A549 (cell line): Measurements from ENCODE around the gene ZNF469. TPM values are rescaled to one million over a fixed set of nuclear protein-coding genes. Genes with fewer than 3 reads are reported as not detected.

Source experiments
- ATAC-seq, 2 experiments: fragments of 200-7000 bp in 1 of 2; fragments of >200 bp in 1 of 2; cut with Nextera tagmentation in 1 of 2; cut with Tn5 transposase in 1 of 2; 3 replicates each; pipeline versions ENCODE4 v1.8.0 to v1.9.1; 2018 to 2020; ENCODE audit warnings: mild to moderate bottlenecking in 1 of 2, moderate library complexity in 1 of 2
- CTCF ChIA-PET: fragments of 300-600 bp; sonication (Branson Sonifier 250); formaldehyde crosslinking; extraction: SDS; loops from one replicate; lab custom pipeline; 2021; ENCODE audit warnings: antibody characterized with exemption, inconsistent platforms; lab: Yijun Ruan, JAX
- POLR2A ChIA-PET: fragments of 350-600 bp; formaldehyde crosslinking; extraction: SDS; loops from one replicate; lab custom pipeline; 2021; ENCODE audit warnings: antibody characterized with exemption, inconsistent platforms; lab: Yijun Ruan, JAX
- DNase-seq, 2 experiments: peaks; one replicate each; pipeline versions ENCODE4 v3.0.0 to v3.0.0-alpha.2; 2011 to 2016; ENCODE audit warnings: low read depth in 1 of 2, low spot score in 1 of 2
- FAIRE-seq: peaks from 2 replicates; lab custom pipeline; 2011; peaks lifted over from hg19 to GRCh38; lab: Jason Lieb, UNC
- H3K27ac ChIP-seq, 2 experiments: fragments of >200 bp; sonication (Bioruptor Twin); formaldehyde crosslinking; 3 replicates each; pipeline ENCODE4 v1.5.1; 2016 to 2017
- H3K4me1 ChIP-seq: fragments of >200 bp; sonication (Bioruptor Twin); formaldehyde crosslinking; 3 replicates; pipeline ENCODE4 v1.6.1; 2016
- H3K4me2 ChIP-seq: fragments of >200 bp; sonication (Bioruptor Twin); formaldehyde crosslinking; 3 replicates; pipeline ENCODE4 v1.6.1; 2016
- H3K4me3 ChIP-seq: fragments of >200 bp; sonication (Bioruptor Twin); formaldehyde crosslinking; 3 replicates; pipeline ENCODE4 v1.5.1; 2016
- H3K9me3 ChIP-seq: fragments of >200 bp; sonication (Bioruptor Twin); formaldehyde crosslinking; 3 replicates; pipeline ENCODE4 v1.6.1; 2016
- ATOH8 ChIP-seq: fragments of 250-450 bp; sonication (Bioruptor Pico); IDR thresholded peaks from 2 replicates; pipeline ENCODE4 v1.5.0; 2020; ENCODE audit warnings: low read depth, mild to moderate bottlenecking, moderate library complexity
- CBX8 ChIP-seq: fragments of 200-600 bp; sonication (generic); IDR thresholded peaks from 2 replicates; pipeline ENCODE4 v1.6.1; 2016
- EP300 ChIP-seq, 2 experiments: fragments of >200 bp; sonication (Bioruptor Twin); formaldehyde crosslinking; IDR thresholded peaks; 2 replicates in 1 of 2; 3 replicates in 1 of 2; pipeline ENCODE4 v1.6.1; 2016 to 2017
- FOXS1 ChIP-seq: fragments of 250-450 bp; sonication (Bioruptor Pico); IDR thresholded peaks from 2 replicates; pipeline ENCODE4 v1.5.0; 2020; ENCODE audit warnings: mild to moderate bottlenecking, moderate library complexity
- GATA3 ChIP-seq: IDR thresholded peaks from 2 replicates; pipeline ENCODE4 v1.6.1; 2012; ENCODE audit warnings: borderline replicate concordance
- HES2 ChIP-seq: fragments of >200 bp; sonication (Bioruptor Twin); formaldehyde crosslinking; IDR thresholded peaks from 2 replicates; pipeline ENCODE4 v1.6.1; 2016
- HMGXB4 ChIP-seq: fragments of 250-450 bp; sonication (Bioruptor Pico); IDR thresholded peaks from 2 replicates; pipeline ENCODE4 v1.5.0; 2021; ENCODE audit warnings: mild to moderate bottlenecking, moderate library complexity, borderline replicate concordance
- HOXA7 ChIP-seq: fragments of 250-450 bp; sonication (Bioruptor Pico); IDR thresholded peaks from 2 replicates; pipeline ENCODE4 v1.5.0; 2020; ENCODE audit warnings: mild to moderate bottlenecking, moderate library complexity
- HOXB5 ChIP-seq: fragments of 250-450 bp; sonication (Bioruptor Pico); IDR thresholded peaks from 2 replicates; pipeline ENCODE4 v1.5.0; 2020; ENCODE audit warnings: mild to moderate bottlenecking, moderate library complexity
- MAFK ChIP-seq: fragments of 450-650 bp; IDR thresholded peaks from 2 replicates; pipeline ENCODE4 v1.6.1; 2014; ENCODE audit not compliant: partially characterized antibody
- MAX ChIP-seq: IDR thresholded peaks from 2 replicates; pipeline ENCODE4 v1.6.1; 2012
- NPAS2 ChIP-seq: fragments of 250-450 bp; sonication (Bioruptor Pico); IDR thresholded peaks from 2 replicates; pipeline ENCODE4 v1.8.0; 2022; ENCODE audit warnings: mild to moderate bottlenecking, moderate library complexity, borderline replicate concordance
- POLR2AphosphoS2 ChIP-seq: conservative IDR thresholded peaks from 2 replicates; pipeline ENCODE4 v1.6.1; 2012; ENCODE audit warnings: low read length, improper control_type of control experiment, inconsistent platforms
- RAD21 ChIP-seq, 2 experiments: fragments of >200 bp in 1 of 2; sonication (Bioruptor Twin) in 1 of 2; formaldehyde crosslinking in 1 of 2; IDR thresholded peaks in 1 of 2; conservative IDR thresholded peaks in 1 of 2; 2 replicates in 1 of 2; 3 replicates in 1 of 2; pipeline ENCODE4 v1.6.1; 2012 to 2018; ENCODE audit warnings: inconsistent platforms in 1 of 2
- RCOR1 ChIP-seq: fragments of 150-350 bp; IDR thresholded peaks from 2 replicates; pipeline ENCODE4 v1.6.1; 2014; ENCODE audit warnings: antibody characterized with exemption, low read length, low read depth
- REST ChIP-seq: fragments of 200-600 bp; sonication (generic); IDR thresholded peaks from 2 replicates; pipeline ENCODE4 v1.6.1; 2016; ENCODE audit warnings: antibody characterized with exemption, mild to moderate bottlenecking, moderate library complexity
- RNF2 ChIP-seq: fragments of 200-600 bp; sonication (generic); IDR thresholded peaks from 2 replicates; pipeline ENCODE4 v1.6.1; 2016; ENCODE audit warnings: low read depth, mild to moderate bottlenecking, antibody characterized with exemption, moderate library complexity, borderline replicate concordance
- SMC3 ChIP-seq: fragments of >200 bp; sonication (Bioruptor Twin); formaldehyde crosslinking; IDR thresholded peaks from 3 replicates; pipeline ENCODE4 v1.6.1; 2018; ENCODE audit warnings: inconsistent platforms
- SREBF2 ChIP-seq: fragments of 450-650 bp; IDR thresholded peaks from 2 replicates; pipeline ENCODE4 v1.6.1; 2014; ENCODE audit warnings: mild to moderate bottlenecking, moderate library complexity
- USF2 ChIP-seq: fragments of 450-650 bp; IDR thresholded peaks from 2 replicates; pipeline ENCODE4 v1.6.1; 2014; ENCODE audit warnings: antibody characterized with exemption
- WGBS: methylation state at CpG from one replicate; pipeline ENCODE4 v1.1.6; 2017; ENCODE audit errors: missing lambda C conversion rate; 5-methylcytosine and 5-hydroxymethylcytosine counted together
- polyA plus RNA-seq, 4 experiments: library from polyadenylated mRNA; depleted of rRNA in 3 of 4; stranded (reverse); fragments of >200 nt; fragmentation: RNase III in 1 of 4; extraction: RNeasy Plus Mini Kit Qiagen cat#74134 plus additional on column Dnase treatment in 1 of 4; gene quantifications; 2 replicates in 3 of 4; 3 replicates in 1 of 4; pipeline ENCODE4 v1.2.3, GENCODE V29; 2011 to 2017

ZNF469 gene
- polyA plus RNA-seq, 2 of the 4 experiments (the other 2 are of a cell fraction), result 0.47 to 4.4 TPM

- TF ChIP-seq CBX8, result no peak
- TF ChIP-seq REST, result no peak
- no peak for TF ChIP-seq FOXS1 (CRISPR knock-in tag)
- TF ChIP-seq RAD21 (conservative IDR thresholded peaks at IDR 0.05 in 1 of 2, IDR thresholded peaks at IDR 0.05 in 1 of 2), result no peak
- TF ChIP-seq EP300 (IDR thresholded peaks at IDR 0.05), result no peak
- TF ChIP-seq MAX, result no peak
- no peak for TF ChIP-seq RCOR1
- no peak for TF ChIP-seq MAFK
- no peak for TF ChIP-seq RNF2
- TF ChIP-seq SREBF2, result no peak
- no peak for TF ChIP-seq SMC3
- no peak for TF ChIP-seq HOXB5 (CRISPR knock-in tag)
- TF ChIP-seq HES2, result no peak
- TF ChIP-seq POLR2AphosphoS2, result no peak
- TF ChIP-seq HMGXB4 (CRISPR knock-in tag), result no peak
- TF ChIP-seq USF2, result no peak
- no peak for TF ChIP-seq GATA3
- TF ChIP-seq NPAS2, result no peak
- no peak for TF ChIP-seq ATOH8
- no peak for TF ChIP-seq HOXA7 (CRISPR knock-in tag)
- no peak overlapping the region for H3K4me3 ChIP-seq
- no peaks in the 10 kb centered on the region for H3K9me3 ChIP-seq
- no peak for FAIRE-seq
- WGBS, result 86% methylated on average over 19 of the region's 22 CpGs
- H3K4me1 ChIP-seq, result no peaks in the 10 kb centered on the region
- CTCF ChIA-PET, result no interaction called here
- ATAC-seq, result no peak
- H3K4me2 ChIP-seq, result no peak overlapping the region
- no peak for DNase-seq
- POLR2A ChIA-PET, result no interaction called here
- H3K27ac ChIP-seq, result no peak overlapping the region; a peak in 1 of 6 replicates
Observed at GRCh38 chr16:88432174-88432573, 49.4 kb downstream of the ZNF469 start.

Other genes starting within 250 kb of the ZNF469 start
- gene ZFPM1, start 70.3 kb downstream of the ZNF469 start, polyA plus RNA-seq (2011; rRNA removed), result 0.28 and 0.36 TPM in 2 replicates
- gene ZFPM1, start 70.3 kb downstream of the ZNF469 start, polyA plus RNA-seq (2017; fragmentation: RNase III; extraction: RNeasy Plus Mini Kit Qiagen cat#74134 plus additional on column Dnase treatment), result 2.1 to 2.8 TPM (median 2.5 TPM) in 3 replicates
- 13.1 and 21.1 TPM in 2 replicates for gene ZC3H18, start 187.4 kb downstream of the ZNF469 start, polyA plus RNA-seq (2011; rRNA removed)
- gene ZC3H18, start 187.4 kb downstream of the ZNF469 start, polyA plus RNA-seq (2017; fragmentation: RNase III; extraction: RNeasy Plus Mini Kit Qiagen cat#74134 plus additional on column Dnase treatment), result 46.5 to 48.2 TPM (median 47.9 TPM) in 3 replicates